Measurements from ENCODE around the gene FRRS1. TPM values are rescaled to one million over a fixed set of nuclear protein-coding genes. Genes with fewer than 3 reads are reported as not detected.

Gene FRRS1
- total RNA-seq, 1 experiment from 2014 or later: 11.1 TPM

DNA sequence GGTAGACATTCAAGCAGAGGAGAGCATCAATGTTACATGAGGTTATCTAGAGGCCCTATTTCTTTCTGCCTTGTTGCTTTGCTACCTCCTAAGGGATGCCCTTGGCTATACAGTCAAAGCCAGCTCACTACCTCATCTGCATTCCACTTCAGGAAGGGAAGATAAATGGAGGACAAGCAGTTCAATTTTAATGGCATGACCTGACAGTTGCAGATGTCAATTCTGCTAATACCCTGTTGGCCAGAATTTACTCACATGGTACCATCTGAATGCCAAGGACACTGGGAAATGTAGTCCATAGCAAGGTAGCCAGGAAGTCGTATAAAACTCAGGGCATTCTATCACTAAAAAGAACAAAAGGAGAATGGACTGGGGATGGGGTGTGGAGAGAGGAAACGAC lies 89.0 kb downstream of the FRRS1 start:
- ChIA-PET CTCF (no interaction called here), POLR2A (no interaction called here)
- no peak overlapping the region for H3K27ac Mint-ChIP-seq (ENCODE audit: unreplicated experiment)
- no peaks in the 10 kb centered on the region for H3K36me3 ChIP-seq (ENCODE audit: control insufficient read depth, insufficient read depth, low read length)
- H3K4me1 ChIP-seq: no peaks in the 10 kb centered on the region
- no peaks in the 10 kb centered on the region for H3K9me3 Mint-ChIP-seq (ENCODE audit: unreplicated experiment)
- H3K27me3 Mint-ChIP-seq (ENCODE audit: insufficient read depth, unreplicated experiment): no peaks in the 10 kb centered on the region
- H3K27me3 ChIP-seq (replicated peaks; ENCODE audit: control insufficient read depth, insufficient read depth, low read length): no peaks in the 10 kb centered on the region
- H3K9me3 ChIP-seq: no peaks in the 10 kb centered on the region
- BruUV-seq (replicated peaks): no TSS peak
- DNase-seq: no peak
- H3K4me3 Mint-ChIP-seq (ENCODE audit: unreplicated experiment): no peak overlapping the region
- no peaks in the 10 kb centered on the region for H3K36me3 Mint-ChIP-seq (ENCODE audit: insufficient read depth, unreplicated experiment)
- intact Hi-C loops (cut with micrococcal nuclease; ENCODE audit: unreplicated experiment): no loop called here
- TF ChIP-seq, protein P1, sequence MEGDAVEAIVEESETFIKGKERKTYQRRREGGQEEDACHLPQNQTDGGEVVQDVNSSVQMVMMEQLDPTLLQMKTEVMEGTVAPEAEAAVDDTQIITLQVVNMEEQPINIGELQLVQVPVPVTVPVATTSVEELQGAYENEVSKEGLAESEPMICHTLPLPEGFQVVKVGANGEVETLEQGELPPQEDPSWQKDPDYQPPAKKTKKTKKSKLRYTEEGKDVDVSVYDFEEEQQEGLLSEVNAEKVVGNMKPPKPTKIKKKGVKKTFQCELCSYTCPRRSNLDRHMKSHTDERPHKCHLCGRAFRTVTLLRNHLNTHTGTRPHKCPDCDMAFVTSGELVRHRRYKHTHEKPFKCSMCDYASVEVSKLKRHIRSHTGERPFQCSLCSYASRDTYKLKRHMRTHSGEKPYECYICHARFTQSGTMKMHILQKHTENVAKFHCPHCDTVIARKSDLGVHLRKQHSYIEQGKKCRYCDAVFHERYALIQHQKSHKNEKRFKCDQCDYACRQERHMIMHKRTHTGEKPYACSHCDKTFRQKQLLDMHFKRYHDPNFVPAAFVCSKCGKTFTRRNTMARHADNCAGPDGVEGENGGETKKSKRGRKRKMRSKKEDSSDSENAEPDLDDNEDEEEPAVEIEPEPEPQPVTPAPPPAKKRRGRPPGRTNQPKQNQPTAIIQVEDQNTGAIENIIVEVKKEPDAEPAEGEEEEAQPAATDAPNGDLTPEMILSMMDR (IDR thresholded peaks at IDR 0.05; ENCODE audit: insufficient read depth in 1 of 2, low read depth in 1 of 2, low read length in 1 of 2, severe bottlenecking in 1 of 2, unreplicated experiment in 1 of 2): no peak
- H3K4me1 Mint-ChIP-seq (ENCODE audit: low read depth, unreplicated experiment): no peaks in the 10 kb centered on the region
- H3K4me3 ChIP-seq (ENCODE audit: low read depth, low read length): no peak overlapping the region

DNA sequence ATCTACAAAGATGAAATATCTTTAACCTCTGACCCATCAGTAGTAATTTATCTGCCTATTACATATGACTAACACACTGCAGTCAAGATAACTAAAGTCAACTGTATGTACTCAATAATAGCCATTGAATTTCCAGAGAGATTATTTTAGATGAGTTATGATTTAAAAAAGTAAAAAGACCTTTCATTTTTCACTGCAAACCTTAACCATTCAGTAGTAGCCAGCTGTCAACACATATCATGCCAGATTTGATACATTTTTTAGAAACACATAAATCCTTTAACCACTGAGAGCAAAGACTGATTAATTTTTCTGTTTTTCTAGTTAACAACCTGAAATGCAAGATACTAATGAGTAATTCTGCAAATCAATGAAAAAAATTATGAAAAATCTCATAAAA lies 89.6 kb downstream of the FRRS1 start:
- POLR2A ChIA-PET: no interaction called here
- CTCF ChIA-PET: no interaction called here
- H3K36me3 Mint-ChIP-seq (ENCODE audit: insufficient read depth, unreplicated experiment): no peaks in the 10 kb centered on the region

DNA sequence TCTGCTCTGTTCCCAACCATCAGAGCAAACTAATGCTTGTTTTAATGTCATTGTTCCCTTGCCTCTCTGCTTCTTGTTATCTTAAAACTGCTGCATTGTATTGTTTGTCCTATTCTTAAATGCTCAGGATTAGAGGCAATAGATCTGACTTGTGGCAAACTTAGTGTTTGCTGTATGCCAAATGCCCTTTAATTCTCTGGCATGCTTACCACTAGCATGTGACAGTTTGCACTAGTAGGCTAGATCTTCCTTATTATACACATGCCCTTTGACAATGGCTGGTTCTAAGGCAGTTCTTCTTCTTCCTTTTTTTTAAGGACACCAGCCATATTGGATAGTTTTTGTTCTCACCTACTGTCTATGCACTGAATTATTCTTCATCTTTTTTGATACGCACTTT lies 90.4 kb downstream of the FRRS1 start:
- H3K36me3 ChIP-seq (ENCODE audit: control insufficient read depth, insufficient read depth, low read length): no peaks in the 10 kb centered on the region
- intact Hi-C loops (cut with micrococcal nuclease; ENCODE audit: unreplicated experiment): no loop called here
- Mint-ChIP-seq H3K36me3 (ENCODE audit: insufficient read depth, unreplicated experiment) (no peaks in the 10 kb centered on the region), H3K4me1 (ENCODE audit: low read depth, unreplicated experiment) (no peaks in the 10 kb centered on the region), H3K4me3 (ENCODE audit: unreplicated experiment) (no peak overlapping the region), H3K9me3 (ENCODE audit: unreplicated experiment) (no peaks in the 10 kb centered on the region), H3K27me3 (ENCODE audit: insufficient read depth, unreplicated experiment) (no peaks in the 10 kb centered on the region), H3K27ac (ENCODE audit: unreplicated experiment) (no peak overlapping the region)
- no peak for DNase-seq
- no TSS peak for BruUV-seq (replicated peaks)
- H3K9me3 ChIP-seq: no peaks in the 10 kb centered on the region
- CTCF ChIA-PET: no interaction called here
- TF ChIP-seq, protein P1 (IDR thresholded peaks at IDR 0.05; ENCODE audit: insufficient read depth in 1 of 2, low read depth in 1 of 2, low read length in 1 of 2, severe bottlenecking in 1 of 2, unreplicated experiment in 1 of 2): no peak
- no peak overlapping the region for H3K4me3 ChIP-seq (ENCODE audit: low read depth, low read length)
- POLR2A ChIA-PET: no interaction called here
- H3K27me3 ChIP-seq (replicated peaks; ENCODE audit: control insufficient read depth, insufficient read depth, low read length): no peaks in the 10 kb centered on the region
- no peaks in the 10 kb centered on the region for H3K4me1 ChIP-seq

More for the DNA sequence above, 89.6 kb downstream of the FRRS1 start:
- TF ChIP-seq, protein P1 (IDR thresholded peaks at IDR 0.05; ENCODE audit: insufficient read depth in 1 of 2, low read depth in 1 of 2, low read length in 1 of 2, severe bottlenecking in 1 of 2, unreplicated experiment in 1 of 2): no peak
- H3K27me3 ChIP-seq (replicated peaks; ENCODE audit: control insufficient read depth, insufficient read depth, low read length): no peaks in the 10 kb centered on the region
- Mint-ChIP-seq H3K4me3 (ENCODE audit: unreplicated experiment) (no peak overlapping the region), H3K9me3 (ENCODE audit: unreplicated experiment) (no peaks in the 10 kb centered on the region), H3K27ac (ENCODE audit: unreplicated experiment) (no peak overlapping the region), H3K4me1 (ENCODE audit: low read depth, unreplicated experiment) (no peaks in the 10 kb centered on the region), H3K27me3 (ENCODE audit: insufficient read depth, unreplicated experiment) (no peaks in the 10 kb centered on the region)
- no peak for DNase-seq
- no peaks in the 10 kb centered on the region for H3K36me3 ChIP-seq (ENCODE audit: control insufficient read depth, insufficient read depth, low read length)
- no peaks in the 10 kb centered on the region for H3K9me3 ChIP-seq
- intact Hi-C loops (cut with micrococcal nuclease; ENCODE audit: unreplicated experiment): no loop called here
- no peak overlapping the region for H3K4me3 ChIP-seq (ENCODE audit: low read depth, low read length)
- no peaks in the 10 kb centered on the region for H3K4me1 ChIP-seq
- no TSS peak for BruUV-seq (replicated peaks)

All from Caco-2 (cell line).